ENCODE measurements around the gene CCDC18.

The CCDC18 gene

DNA sequence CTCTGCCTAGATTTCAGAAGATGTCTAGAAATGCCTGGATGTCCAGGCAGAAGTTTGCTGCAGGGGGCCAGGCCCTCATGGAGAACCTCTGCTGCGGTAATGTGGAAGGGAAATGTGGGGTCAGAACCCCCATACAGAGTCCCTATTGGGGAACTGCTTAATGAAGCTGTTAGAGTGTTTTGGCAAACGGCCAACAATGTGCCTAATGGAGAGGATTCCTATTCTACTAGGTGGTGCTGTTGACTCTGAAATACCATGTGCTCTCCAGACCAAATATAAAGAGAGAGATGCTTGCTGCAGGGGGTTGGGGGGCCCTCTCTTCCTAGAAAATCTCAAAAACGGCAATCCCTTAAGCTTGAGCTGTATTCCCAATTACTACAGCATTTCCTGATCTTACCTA is 108.0 kb downstream of the CCDC18 start:
- TF ChIP-seq, protein P1, sequence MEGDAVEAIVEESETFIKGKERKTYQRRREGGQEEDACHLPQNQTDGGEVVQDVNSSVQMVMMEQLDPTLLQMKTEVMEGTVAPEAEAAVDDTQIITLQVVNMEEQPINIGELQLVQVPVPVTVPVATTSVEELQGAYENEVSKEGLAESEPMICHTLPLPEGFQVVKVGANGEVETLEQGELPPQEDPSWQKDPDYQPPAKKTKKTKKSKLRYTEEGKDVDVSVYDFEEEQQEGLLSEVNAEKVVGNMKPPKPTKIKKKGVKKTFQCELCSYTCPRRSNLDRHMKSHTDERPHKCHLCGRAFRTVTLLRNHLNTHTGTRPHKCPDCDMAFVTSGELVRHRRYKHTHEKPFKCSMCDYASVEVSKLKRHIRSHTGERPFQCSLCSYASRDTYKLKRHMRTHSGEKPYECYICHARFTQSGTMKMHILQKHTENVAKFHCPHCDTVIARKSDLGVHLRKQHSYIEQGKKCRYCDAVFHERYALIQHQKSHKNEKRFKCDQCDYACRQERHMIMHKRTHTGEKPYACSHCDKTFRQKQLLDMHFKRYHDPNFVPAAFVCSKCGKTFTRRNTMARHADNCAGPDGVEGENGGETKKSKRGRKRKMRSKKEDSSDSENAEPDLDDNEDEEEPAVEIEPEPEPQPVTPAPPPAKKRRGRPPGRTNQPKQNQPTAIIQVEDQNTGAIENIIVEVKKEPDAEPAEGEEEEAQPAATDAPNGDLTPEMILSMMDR (IDR thresholded peaks at IDR 0.05; ENCODE audit: insufficient read depth, low read length, poor library complexity, severe bottlenecking): no peak
- no peak for DNase-seq (ENCODE audit: extremely low read depth, insufficient read length)

DNA sequence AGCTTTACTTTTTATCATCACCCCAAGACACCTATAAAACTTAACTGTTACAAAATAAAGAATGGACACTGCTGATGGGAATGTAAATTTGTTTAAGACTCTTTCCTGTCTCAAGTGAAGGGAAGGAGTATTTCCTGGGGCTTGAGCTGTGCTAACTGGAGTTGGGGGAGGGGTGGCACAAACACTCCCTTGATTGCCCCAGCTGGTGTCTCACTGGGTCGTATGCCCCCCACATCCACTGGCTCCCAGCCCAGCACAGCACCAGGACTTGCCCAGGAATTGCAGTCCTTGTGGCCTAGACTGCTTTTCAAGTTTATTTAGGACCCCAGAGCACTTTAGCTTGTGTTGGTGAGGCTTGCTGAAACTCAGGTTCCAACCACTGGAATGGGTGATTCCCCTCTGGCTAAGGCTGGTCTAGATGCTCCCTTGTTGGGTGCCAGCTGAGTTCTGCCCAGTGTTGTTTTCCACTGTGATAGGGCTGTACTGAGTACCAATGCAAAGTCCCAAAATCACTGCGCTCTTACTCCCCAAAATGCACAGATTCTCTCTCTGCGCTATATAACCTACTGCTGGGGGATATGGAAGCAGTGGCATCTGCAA is 116.1 kb downstream of the CCDC18 start:
- Histone ChIP-seq H3K4me3 (replicated peaks; ENCODE audit: low read depth, low read length) (no peak overlapping the region), H3K27me3 (replicated peaks; ENCODE audit: control insufficient read depth, insufficient read depth, low read length) (no peaks in the 10 kb centered on the region), H3K36me3 (ENCODE audit: control insufficient read depth, insufficient read depth, low read length) (no peaks in the 10 kb centered on the region; the same call in 1 of the 2 replicates)
- TF ChIP-seq, protein P1 (IDR thresholded peaks at IDR 0.05; ENCODE audit: insufficient read depth, low read length, poor library complexity, severe bottlenecking): no peak
- DNase-seq (ENCODE audit: extremely low read depth, insufficient read length): no peak

More for the DNA sequence above, 108.0 kb downstream of the CCDC18 start:
- Histone ChIP-seq H3K4me3 (replicated peaks; ENCODE audit: low read depth, low read length) (no peak overlapping the region), H3K36me3 (ENCODE audit: control insufficient read depth, insufficient read depth, low read length) (no peaks in the 10 kb centered on the region; the same call in 1 of the 2 replicates), H3K27me3 (replicated peaks; ENCODE audit: control insufficient read depth, insufficient read depth, low read length) (no peaks in the 10 kb centered on the region)

DNA sequence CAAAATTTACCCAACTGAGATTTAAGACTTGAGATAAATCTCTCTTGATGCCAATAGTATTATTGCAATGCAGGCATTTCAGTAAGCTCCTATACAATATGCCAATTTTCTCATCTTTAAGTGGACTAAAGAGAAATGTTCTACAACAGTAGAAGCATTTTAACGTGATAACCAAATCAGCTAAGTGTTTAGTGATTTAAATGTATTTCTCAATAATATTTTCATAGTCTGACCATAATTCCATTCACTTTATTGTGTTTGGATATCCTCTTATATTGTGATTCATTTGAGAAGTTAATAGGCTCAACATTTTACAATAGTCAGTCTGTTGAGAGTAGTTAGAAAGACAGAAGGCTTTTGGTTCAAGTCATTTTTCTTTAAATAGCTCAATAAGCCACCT is 120.6 kb downstream of the CCDC18 start:
- no peak for DNase-seq (ENCODE audit: extremely low read depth, insufficient read length)

DNA sequence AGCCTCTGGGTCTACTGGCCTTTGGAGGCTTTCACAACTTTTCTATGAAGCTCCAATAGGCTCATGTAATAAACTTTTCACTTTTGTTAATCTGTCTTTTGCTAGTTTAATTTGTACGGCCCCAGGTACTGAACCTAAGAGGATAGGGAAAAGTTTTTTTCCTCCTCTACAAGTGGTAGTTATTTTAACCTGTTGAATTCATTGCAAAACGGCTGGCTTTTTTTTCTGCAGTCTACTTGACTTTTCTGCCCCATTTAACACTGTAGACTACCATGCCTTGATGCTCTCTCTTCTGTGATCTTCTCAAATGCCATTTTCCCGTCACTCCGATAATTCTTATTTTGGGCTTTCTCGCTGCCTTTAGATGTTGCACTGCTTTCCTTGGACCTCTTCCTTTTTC is 121.6 kb downstream of the CCDC18 start:
- DNase-seq (ENCODE audit: extremely low read depth, insufficient read length): no peak
- Histone ChIP-seq H3K36me3 (ENCODE audit: control insufficient read depth, insufficient read depth, low read length) (no peaks in the 10 kb centered on the region; the same call in 1 of the 2 replicates), H3K27me3 (replicated peaks; ENCODE audit: control insufficient read depth, insufficient read depth, low read length) (no peaks in the 10 kb centered on the region), H3K4me3 (replicated peaks; ENCODE audit: low read depth, low read length) (no peak overlapping the region)
- TF ChIP-seq, protein P1 (IDR thresholded peaks at IDR 0.05; ENCODE audit: insufficient read depth, low read length, poor library complexity, severe bottlenecking): no peak

More for the DNA sequence above, 120.6 kb downstream of the CCDC18 start:
- H3K36me3 ChIP-seq (ENCODE audit: control insufficient read depth, insufficient read depth, low read length): no peaks in the 10 kb centered on the region; the same call in 1 of the 2 replicates
- TF ChIP-seq, protein P1 (IDR thresholded peaks at IDR 0.05; ENCODE audit: insufficient read depth, low read length, poor library complexity, severe bottlenecking): no peak
- H3K27me3 ChIP-seq (replicated peaks; ENCODE audit: control insufficient read depth, insufficient read depth, low read length): no peaks in the 10 kb centered on the region
- H3K4me3 ChIP-seq (replicated peaks; ENCODE audit: low read depth, low read length): no peak overlapping the region

DNA sequence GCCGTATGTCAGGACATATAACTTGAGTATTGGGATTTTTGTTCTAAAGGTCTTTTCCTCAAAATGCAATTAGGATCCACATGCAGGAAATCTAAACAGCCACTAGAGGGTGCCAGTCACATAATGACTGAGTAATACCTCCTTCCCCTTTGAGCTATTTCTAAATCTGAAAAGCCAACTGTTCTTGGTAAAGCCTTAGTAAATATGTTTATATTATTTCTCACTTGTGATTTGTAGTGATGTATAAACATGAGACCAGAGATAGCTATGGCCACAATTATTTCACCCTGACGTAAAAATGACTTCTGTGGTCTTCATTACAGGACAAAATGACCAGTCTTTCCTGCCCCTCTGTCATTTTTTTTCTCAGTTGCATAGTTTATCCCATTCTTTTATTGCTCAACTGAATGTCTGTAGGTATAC is 124.2 kb downstream of the CCDC18 start:
- no peaks in the 10 kb centered on the region for H3K27me3 ChIP-seq (replicated peaks; ENCODE audit: control insufficient read depth, insufficient read depth, low read length)
- no peak overlapping the region for H3K4me3 ChIP-seq (replicated peaks; ENCODE audit: low read depth, low read length)
- TF ChIP-seq, protein P1 (IDR thresholded peaks at IDR 0.05; ENCODE audit: insufficient read depth, low read length, poor library complexity, severe bottlenecking): peak; percentile 78
- H3K36me3 ChIP-seq (ENCODE audit: control insufficient read depth, insufficient read depth, low read length): no peaks in the 10 kb centered on the region
- DNase-seq (ENCODE audit: extremely low read depth, insufficient read length): no peak

Data from GM06990 (cell line).